ENCODE data around the gene MPP3.

DNA sequence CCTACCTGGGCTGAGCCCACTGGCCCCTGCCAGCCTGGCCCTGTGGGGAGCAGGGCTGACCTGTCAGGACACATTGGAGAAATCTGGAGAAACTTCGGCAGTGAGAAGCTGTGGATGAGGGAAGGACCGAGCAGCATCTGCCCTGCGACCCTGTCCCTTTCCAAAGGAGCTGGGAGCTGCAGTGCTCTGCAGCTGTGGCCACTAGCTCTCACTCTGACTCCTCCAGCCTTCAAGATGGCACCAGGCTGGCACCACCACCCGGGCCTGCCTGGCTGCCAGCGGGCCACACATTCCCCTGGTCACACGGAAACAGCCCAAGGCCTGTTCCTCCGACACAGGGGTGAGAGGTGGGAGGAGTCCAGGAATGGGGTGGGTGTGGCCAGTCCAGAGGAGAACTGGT is 44.1 kb upstream of the MPP3 start:
- TF ChIP-seq CTCF (conservative IDR thresholded peaks at IDR 0.05; ENCODE audit: low read length) (no peak), EZH2phosphoT487 (IDR thresholded peaks at IDR 0.05; ENCODE audit: borderline replicate concordance, low read depth, low read length) (no peak)
